Caco-2 (cell line): ENCODE data around the gene PRRT1. TPM values are rescaled to one million over a fixed set of nuclear protein-coding genes. Genes with fewer than 3 reads are reported as not detected.

Experiments
- BruUV-seq: library from RNA; stranded (reverse); fragments of 400-500 nt; replicated peaks from 2 replicates; lab custom pipeline; 2021; lab: Mats Ljungman, UMichigan
- CTCF ChIA-PET: fragments of 300-600 bp; sonication (Branson Sonifier 250); formaldehyde crosslinking; loops from one replicate; lab custom pipeline; 2022; ENCODE audit warnings: antibody characterized with exemption; lab: Charles Lee
- POLR2A ChIA-PET: fragments of 300-600 bp; sonication (Branson Sonifier 250); formaldehyde crosslinking; loops from one replicate; lab custom pipeline; 2022; ENCODE audit warnings: antibody characterized with exemption; lab: Charles Lee
- DNase-seq, 2 experiments: peaks; one replicate each; pipeline versions ENCODE4 v3.0.0 to v3.0.0-alpha.2; 2020 to 2022
- H3K27me3 ChIP-seq: replicated peaks from 2 replicates; pipeline ENCODE4 v1.6.0; 2011; ENCODE audit warnings: low read length; ENCODE audit not compliant: control insufficient read depth, insufficient read depth
- H3K36me3 ChIP-seq: 2 replicates; pipeline ENCODE4 v1.5.1; 2011; ENCODE audit warnings: low read length; ENCODE audit not compliant: control insufficient read depth, insufficient read depth
- H3K4me1 ChIP-seq: fragments of 250-450 bp; sonication (Bioruptor Pico); 2 replicates; pipeline ENCODE4 v1.5.1; 2020; ENCODE audit warnings: mild to moderate bottlenecking
- H3K4me3 ChIP-seq: 2 replicates; pipeline ENCODE4 v1.5.1; 2011; ENCODE audit warnings: low read depth, mild to moderate bottlenecking, control low read depth, low read length
- H3K9me3 ChIP-seq: fragments of 250-450 bp; sonication (Bioruptor Pico); 2 replicates; pipeline ENCODE4 v1.5.1; 2020; ENCODE audit warnings: mild to moderate bottlenecking, moderate library complexity
- H3K27ac Mint-ChIP-seq: one replicate; pipeline ENCODE4 v1.8.0; 2022; ENCODE audit warnings: mixed read lengths; ENCODE audit not compliant: unreplicated experiment
- H3K27me3 Mint-ChIP-seq: one replicate; pipeline ENCODE4 v1.8.0; 2022; ENCODE audit warnings: mixed read lengths; ENCODE audit not compliant: insufficient read depth, unreplicated experiment
- H3K36me3 Mint-ChIP-seq: one replicate; pipeline ENCODE4 v1.8.0; 2022; ENCODE audit warnings: mild to moderate bottlenecking, mixed read lengths; ENCODE audit not compliant: insufficient read depth, unreplicated experiment
- H3K4me1 Mint-ChIP-seq: one replicate; pipeline ENCODE4 v1.8.0; 2022; ENCODE audit warnings: low read depth, mixed read lengths; ENCODE audit not compliant: unreplicated experiment
- H3K4me3 Mint-ChIP-seq: one replicate; pipeline ENCODE4 v1.8.0; 2022; ENCODE audit warnings: mild to moderate bottlenecking, moderate library complexity, mixed read lengths; ENCODE audit not compliant: unreplicated experiment
- H3K9me3 Mint-ChIP-seq: one replicate; pipeline ENCODE4 v1.8.0; 2022; ENCODE audit warnings: mixed read lengths; ENCODE audit not compliant: unreplicated experiment
- intact Hi-C: fragments of 100-400 bp; cut with micrococcal nuclease; formaldehyde crosslinking; loops from one replicate; pipeline ENCODE4 v1.10.0; 2022; ENCODE audit not compliant: unreplicated experiment
- total RNA-seq: library from RNA; stranded (reverse); gene quantifications from 2 replicates; pipeline ENCODE4 v1.2.3, GENCODE V29; 2022
- TF ChIP-seq, protein P1 (sequence below), 2 experiments: fragments of 200-600 bp in 1 of 2; IDR thresholded peaks; 1 replicate in 1 of 2; 2 replicates in 1 of 2; pipeline versions ENCODE4 v1.5.1 to v1.8.0; 2011 to 2022; ENCODE audit warnings: antibody characterized with exemption in 1 of 2, control low read depth in 1 of 2, inconsistent platforms in 1 of 2, low read depth in 1 of 2, low read length in 1 of 2, mild to moderate bottlenecking in 1 of 2, moderate library complexity in 1 of 2; ENCODE audit not compliant: insufficient read depth in 1 of 2, severe bottlenecking in 1 of 2, unreplicated experiment in 1 of 2

Gene PRRT1
- total RNA-seq, 1 experiment from 2014 or later = 2.0 TPM

DNA sequence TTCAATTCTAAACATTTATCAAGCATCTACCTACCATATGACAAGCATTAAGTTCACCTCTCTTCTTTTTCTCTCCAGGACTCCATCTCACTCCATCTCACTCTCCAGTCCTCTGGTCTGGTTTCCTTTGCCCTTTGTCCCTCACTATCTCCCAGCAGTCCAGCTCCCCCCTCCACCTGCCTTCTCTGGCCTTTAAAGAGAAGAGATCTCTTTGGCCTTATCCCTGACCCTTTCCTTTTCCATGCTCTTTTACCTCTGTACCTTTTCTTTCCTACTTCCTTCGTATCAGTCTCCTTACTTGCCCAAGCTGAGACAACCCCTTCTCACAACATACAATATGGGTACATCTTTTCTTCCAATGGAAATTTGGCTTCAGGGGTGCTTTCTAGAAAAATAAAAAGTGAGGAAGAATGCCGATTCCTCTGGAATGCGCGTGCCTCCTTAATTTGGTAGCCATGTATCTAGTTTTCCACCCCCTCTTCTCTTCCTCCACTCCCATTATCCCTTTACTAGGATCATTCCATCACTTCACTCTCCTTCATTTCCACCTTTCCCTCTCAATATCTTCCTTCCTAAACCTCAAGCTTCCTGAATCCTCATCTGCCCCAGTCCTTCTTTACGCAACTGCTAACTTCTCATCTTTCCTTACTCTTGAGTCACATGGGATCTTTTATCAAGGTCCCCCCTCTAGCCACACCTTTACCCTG, 24.9 kb upstream of the PRRT1 start:
- TF ChIP-seq, protein P1, sequence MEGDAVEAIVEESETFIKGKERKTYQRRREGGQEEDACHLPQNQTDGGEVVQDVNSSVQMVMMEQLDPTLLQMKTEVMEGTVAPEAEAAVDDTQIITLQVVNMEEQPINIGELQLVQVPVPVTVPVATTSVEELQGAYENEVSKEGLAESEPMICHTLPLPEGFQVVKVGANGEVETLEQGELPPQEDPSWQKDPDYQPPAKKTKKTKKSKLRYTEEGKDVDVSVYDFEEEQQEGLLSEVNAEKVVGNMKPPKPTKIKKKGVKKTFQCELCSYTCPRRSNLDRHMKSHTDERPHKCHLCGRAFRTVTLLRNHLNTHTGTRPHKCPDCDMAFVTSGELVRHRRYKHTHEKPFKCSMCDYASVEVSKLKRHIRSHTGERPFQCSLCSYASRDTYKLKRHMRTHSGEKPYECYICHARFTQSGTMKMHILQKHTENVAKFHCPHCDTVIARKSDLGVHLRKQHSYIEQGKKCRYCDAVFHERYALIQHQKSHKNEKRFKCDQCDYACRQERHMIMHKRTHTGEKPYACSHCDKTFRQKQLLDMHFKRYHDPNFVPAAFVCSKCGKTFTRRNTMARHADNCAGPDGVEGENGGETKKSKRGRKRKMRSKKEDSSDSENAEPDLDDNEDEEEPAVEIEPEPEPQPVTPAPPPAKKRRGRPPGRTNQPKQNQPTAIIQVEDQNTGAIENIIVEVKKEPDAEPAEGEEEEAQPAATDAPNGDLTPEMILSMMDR (IDR thresholded peaks at IDR 0.05; ENCODE audit: insufficient read depth in 1 of 2, low read depth in 1 of 2, low read length in 1 of 2, severe bottlenecking in 1 of 2, unreplicated experiment in 1 of 2) = no peak
- peaks cover 1% of the 10 kb centered on the region for H3K36me3 ChIP-seq
- no peaks in the 10 kb centered on the region for H3K27me3 ChIP-seq
- ChIA-PET POLR2A (interaction anchor here (0.6 to 1.4 kb wide), 4 partner anchors 14 to 795 kb away, joined by 3 to 29 read pairs (median 4); partner anchors contain the start of genes FKBPL and PBX2), CTCF (interaction anchor here (1.2 to 2.1 kb wide), 4 partner anchors 9 to 83 kb away, joined by 3 to 24 read pairs (median 4); partner anchors contain the start of gene PBX2)
- no peaks in the 10 kb centered on the region for H3K27me3 Mint-ChIP-seq
- intact Hi-C loops = loop anchor here (1.0 kb wide), 1 partner anchor 19 kb away; no protein-coding TSS in a partner anchor
- peaks cover 46% of the 10 kb centered on the region for H3K4me1 Mint-ChIP-seq
- no peaks in the 10 kb centered on the region for H3K9me3 Mint-ChIP-seq
- H3K9me3 ChIP-seq = no peaks in the 10 kb centered on the region
- DNase-seq = no peak
- peak overlapping the region; percentile 81 for H3K4me3 Mint-ChIP-seq
- peaks cover 38% of the 10 kb centered on the region for H3K36me3 Mint-ChIP-seq
- peak overlapping the region; percentile 87 for H3K4me3 ChIP-seq
- TSS peak; percentile 63 for BruUV-seq
- peaks cover 22% of the 10 kb centered on the region for H3K4me1 ChIP-seq
- H3K27ac Mint-ChIP-seq = peak overlapping the region; percentile 94

DNA sequence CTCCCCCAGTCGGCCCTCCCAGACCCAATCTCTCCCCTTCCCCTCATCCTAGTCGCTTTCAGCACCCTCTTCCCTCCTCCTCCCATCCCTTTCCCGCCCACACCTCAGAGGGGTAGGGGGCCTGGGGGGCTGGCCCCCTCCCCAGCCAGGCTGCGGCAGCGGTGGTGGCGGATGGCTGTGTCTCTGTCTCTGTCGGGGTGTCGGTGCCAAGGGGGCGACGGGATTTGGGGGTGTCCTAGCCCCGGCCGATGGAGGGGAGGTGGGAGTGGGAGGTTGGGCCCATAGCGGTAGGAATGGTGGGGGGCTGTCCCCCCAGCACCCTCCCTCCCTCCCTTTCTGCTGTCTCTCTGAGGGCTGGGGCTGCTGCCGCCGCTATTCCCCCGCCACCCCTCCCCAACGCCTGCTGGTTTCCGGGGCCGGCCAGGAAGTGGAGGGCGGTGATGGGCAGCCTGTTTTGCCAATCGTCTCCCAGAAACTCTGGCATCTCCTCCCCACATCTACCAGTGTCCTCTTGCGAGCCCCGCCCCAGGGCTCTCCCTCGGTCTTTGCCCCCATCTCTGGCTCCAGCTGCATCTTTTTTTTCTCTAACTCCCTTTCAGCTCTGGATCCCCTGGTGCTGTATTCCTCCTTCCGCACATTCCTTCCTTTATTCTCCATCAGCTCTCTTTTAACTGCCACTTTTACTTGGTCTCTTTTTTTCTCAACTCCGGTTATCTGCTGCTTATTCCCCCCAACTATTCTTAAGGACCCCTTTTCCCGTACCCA, 24.2 kb upstream of the PRRT1 start, which contains the start of gene AGPAT1:
Gene AGPAT1 (minus strand): TSS at position 374 of the 765 bp plus-strand sequence. CDS start 4,588 bp downstream, outside the sequence.
- peak within 1 kb of the TSS; percentile 94 for H3K27ac Mint-ChIP-seq
- no peaks in the 10 kb centered on the region for H3K9me3 Mint-ChIP-seq
- H3K27me3 ChIP-seq = no peaks in the 10 kb centered on the region
- H3K4me1 Mint-ChIP-seq = peaks cover 46% of the 10 kb centered on the region
- H3K4me3 Mint-ChIP-seq = peak within 1 kb of the TSS; percentile 81
- H3K36me3 Mint-ChIP-seq = peaks cover 43% of the 10 kb centered on the region
- DNase-seq = peak; percentile 97 to 98
- intact Hi-C loops = no loop called here
- no peaks in the 10 kb centered on the region for H3K27me3 Mint-ChIP-seq
- peak within 1 kb of the TSS; percentile 87 for H3K4me3 ChIP-seq
- H3K36me3 ChIP-seq = no peaks in the 10 kb centered on the region; the same call in 1 of the 2 replicates
- no TSS peak for BruUV-seq
- CTCF ChIA-PET = interaction anchor here (1.3 to 2.1 kb wide), 2 partner anchors 8 to 20 kb away, joined by 3 to 24 read pairs; no protein-coding TSS in a partner anchor
- H3K4me1 ChIP-seq = peaks cover 22% of the 10 kb centered on the region
- POLR2A ChIA-PET = interaction anchor here (0.6 to 1.0 kb wide), 3 partner anchors 20 to 796 kb away, joined by 3 to 6 read pairs (median 4); partner anchors contain the start of gene FKBPL
- TF ChIP-seq, protein P1 (IDR thresholded peaks at IDR 0.05; ENCODE audit: insufficient read depth in 1 of 2, low read depth in 1 of 2, low read length in 1 of 2, severe bottlenecking in 1 of 2, unreplicated experiment in 1 of 2) = no peak
- H3K9me3 ChIP-seq = no peaks in the 10 kb centered on the region

DNA sequence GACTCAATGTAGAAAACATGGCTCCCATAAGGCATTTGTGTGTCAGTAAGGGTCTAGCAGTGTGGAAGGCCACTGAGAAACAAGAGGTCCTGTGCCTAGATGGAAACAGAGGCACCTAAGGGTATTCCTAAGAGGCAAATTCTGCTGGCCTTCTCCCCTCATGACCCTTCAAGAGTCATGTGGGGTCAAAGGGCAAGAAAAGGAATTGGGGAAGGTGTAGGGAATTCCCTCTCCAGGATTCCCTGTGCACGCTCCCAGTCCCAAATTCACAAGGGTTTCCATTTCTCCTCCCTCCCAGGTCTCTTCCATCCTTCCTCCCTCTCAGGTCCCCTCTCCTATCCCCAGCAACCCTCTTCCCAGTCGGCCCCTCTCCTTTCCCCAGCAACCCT, 23.6 kb upstream of the PRRT1 start:
- peaks cover 41% of the 10 kb centered on the region for H3K4me1 Mint-ChIP-seq
- peaks cover 45% of the 10 kb centered on the region for H3K36me3 Mint-ChIP-seq
- no peak overlapping the region for H3K27ac Mint-ChIP-seq

More for the DNA sequence above, 23.6 kb upstream of the PRRT1 start:
- Mint-ChIP-seq H3K4me3 (peak overlapping the region; percentile 81), H3K9me3 (no peaks in the 10 kb centered on the region), H3K27me3 (no peaks in the 10 kb centered on the region)
- no peaks in the 10 kb centered on the region for H3K27me3 ChIP-seq
- POLR2A ChIA-PET = no interaction called here
- no peak for DNase-seq
- TSS peak; percentile 9 for BruUV-seq
- CTCF ChIA-PET = no interaction called here
- TF ChIP-seq, protein P1 (IDR thresholded peaks at IDR 0.05; ENCODE audit: insufficient read depth in 1 of 2, low read depth in 1 of 2, low read length in 1 of 2, severe bottlenecking in 1 of 2, unreplicated experiment in 1 of 2) = no peak
- no peaks in the 10 kb centered on the region for H3K36me3 ChIP-seq
- no peaks in the 10 kb centered on the region for H3K9me3 ChIP-seq
- H3K4me3 ChIP-seq = peak overlapping the region; percentile 87
- peaks cover 22% of the 10 kb centered on the region for H3K4me1 ChIP-seq
- intact Hi-C loops = no loop called here
